GM19452 (cell line): Measurements from ENCODE around the gene EML4.
"Not testable (repeated sequence)": the region's sequence is repeated elsewhere in the genome, so short reads cannot be mapped to it uniquely, and the experiment has no call there.

Experiments used
- ATAC-seq: cut with Tn5 transposase; IDR thresholded peaks from one replicate; pipeline ENCODE4 v1.9.1; 2021; ENCODE audit not compliant: unreplicated experiment

Gene EML4, protein sequence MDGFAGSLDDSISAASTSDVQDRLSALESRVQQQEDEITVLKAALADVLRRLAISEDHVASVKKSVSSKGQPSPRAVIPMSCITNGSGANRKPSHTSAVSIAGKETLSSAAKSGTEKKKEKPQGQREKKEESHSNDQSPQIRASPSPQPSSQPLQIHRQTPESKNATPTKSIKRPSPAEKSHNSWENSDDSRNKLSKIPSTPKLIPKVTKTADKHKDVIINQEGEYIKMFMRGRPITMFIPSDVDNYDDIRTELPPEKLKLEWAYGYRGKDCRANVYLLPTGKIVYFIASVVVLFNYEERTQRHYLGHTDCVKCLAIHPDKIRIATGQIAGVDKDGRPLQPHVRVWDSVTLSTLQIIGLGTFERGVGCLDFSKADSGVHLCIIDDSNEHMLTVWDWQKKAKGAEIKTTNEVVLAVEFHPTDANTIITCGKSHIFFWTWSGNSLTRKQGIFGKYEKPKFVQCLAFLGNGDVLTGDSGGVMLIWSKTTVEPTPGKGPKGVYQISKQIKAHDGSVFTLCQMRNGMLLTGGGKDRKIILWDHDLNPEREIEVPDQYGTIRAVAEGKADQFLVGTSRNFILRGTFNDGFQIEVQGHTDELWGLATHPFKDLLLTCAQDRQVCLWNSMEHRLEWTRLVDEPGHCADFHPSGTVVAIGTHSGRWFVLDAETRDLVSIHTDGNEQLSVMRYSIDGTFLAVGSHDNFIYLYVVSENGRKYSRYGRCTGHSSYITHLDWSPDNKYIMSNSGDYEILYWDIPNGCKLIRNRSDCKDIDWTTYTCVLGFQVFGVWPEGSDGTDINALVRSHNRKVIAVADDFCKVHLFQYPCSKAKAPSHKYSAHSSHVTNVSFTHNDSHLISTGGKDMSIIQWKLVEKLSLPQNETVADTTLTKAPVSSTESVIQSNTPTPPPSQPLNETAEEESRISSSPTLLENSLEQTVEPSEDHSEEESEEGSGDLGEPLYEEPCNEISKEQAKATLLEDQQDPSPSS

DNA sequence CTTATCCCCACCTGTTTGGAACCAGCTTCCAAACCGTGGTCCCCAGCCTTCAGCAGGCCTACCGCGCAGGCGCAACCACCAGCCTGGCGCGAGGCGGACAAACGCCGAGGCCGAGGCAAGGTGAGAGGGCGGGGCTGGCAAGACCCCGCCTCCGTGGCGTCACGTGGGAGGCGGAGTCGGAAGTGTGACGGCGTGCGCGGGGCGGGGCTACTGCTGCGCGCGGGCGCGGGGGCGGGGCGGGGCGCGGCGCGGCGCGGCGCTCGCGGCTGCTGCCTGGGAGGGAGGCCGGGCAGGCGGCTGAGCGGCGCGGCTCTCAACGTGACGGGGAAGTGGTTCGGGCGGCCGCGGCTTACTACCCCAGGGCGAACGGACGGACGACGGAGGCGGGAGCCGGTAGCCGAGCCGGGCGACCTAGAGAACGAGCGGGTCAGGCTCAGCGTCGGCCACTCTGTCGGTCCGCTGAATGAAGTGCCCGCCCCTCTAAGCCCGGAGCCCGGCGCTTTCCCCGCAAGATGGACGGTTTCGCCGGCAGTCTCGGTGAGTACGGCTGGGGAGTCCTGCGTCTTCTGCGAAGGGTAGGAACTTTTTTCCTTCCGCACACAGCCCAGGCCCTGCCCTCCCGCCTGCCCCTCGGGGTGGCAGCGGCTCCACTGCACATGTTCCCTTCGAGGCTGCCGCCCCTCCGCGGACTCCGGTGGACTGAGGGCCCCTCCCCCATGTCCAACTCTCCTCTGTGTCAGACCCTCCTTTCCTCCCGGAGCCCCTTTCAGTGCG is at the start of gene EML4:
EML4 (plus strand) TSS at position 254 of the 774 bp plus-strand sequence; CDS start at position 513, 259 bp downstream.
- ATAC-seq, result peak; percentile 75

DNA sequence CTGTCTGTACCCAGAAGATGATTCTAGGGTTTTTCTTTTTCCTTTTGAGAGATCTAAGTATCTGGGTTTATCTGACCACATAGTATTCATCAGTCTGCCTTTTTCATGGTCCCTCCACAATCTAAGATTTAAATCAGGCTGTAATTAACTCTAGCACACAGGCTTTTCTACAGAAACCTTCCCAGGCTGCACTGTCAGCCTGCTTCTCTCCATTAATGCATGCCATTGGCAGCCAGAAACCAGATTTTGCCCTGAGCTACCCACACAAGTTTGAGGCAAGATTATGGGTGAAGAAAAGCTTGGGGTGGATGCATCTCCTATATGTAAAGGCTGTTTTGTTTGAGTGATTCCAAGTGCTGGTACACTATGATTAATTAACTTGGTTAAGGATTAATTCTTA is 45.7 kb upstream of the EML4 start:
- ATAC-seq, result no peak

DNA sequence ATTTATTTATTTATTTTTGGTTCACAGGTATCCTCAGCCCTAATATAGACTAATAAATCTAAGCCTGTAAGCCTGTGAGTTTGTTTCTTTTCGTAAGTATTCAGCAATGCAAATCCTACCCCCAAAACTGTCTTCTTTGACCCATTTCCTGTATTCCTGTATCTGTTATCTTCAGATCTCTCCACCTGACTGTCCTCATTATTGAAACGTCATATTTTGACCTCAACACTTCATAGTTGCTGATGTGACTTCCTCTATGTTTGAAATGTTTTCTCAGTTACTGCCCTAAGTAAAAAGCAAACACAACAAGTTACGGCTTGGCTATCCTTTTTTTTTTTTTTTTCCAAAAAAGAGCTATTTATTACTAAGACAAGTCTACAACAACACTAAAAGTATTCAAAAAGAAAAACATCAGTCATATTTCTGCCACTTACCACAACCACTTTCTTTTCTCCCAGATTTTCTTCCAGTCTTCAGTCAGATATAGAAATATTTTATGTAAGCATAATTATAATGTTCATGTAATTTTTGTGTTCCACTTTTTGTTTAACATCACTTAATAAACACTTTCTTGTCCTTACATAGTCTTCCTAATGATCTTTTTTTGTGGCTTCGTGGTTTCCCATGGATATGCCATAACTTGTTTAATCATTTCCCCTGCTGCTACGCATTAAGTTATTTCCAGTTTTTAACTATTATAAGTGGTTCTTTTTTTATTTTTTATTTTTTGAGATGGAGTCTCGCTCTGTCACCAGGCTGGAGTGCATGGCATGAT is 45.0 kb upstream of the EML4 start:
- peak; percentile 47 for ATAC-seq

DNA sequence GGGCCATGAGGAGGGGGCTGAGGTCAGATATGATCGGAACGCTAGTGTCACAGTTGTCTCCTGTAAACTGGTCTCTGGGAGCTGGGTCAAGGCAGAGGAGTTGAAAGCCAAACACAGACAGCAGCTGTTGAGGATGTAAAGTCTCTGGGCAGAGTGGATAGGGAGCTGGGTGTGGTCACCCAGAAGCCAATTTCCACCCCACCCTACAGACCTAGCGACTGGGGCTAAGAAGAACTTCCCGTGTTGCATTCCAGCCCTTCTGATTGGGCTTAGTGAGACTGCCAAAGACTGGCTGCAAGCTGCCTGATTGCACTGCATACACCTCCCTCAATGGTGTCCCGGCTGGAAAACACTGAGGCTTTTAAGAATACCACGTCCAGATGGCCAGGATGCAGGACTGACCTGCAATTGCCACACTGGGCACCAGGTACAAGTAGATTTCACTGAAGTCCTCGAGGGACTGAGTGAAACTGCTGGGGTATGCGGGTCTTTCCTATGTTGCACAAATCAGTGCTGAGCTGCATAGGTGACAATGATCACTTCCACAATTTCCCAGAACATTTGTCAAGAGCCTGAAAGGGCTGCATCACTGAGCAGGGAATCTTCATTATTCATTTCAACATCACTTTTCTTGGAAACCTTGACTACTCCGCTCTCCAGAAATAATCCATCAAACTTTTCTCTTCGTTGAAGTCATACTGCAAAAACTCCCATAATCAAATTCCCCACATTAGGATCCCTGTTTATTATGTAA is 43.1 kb upstream of the EML4 start:
- no peak for ATAC-seq

DNA sequence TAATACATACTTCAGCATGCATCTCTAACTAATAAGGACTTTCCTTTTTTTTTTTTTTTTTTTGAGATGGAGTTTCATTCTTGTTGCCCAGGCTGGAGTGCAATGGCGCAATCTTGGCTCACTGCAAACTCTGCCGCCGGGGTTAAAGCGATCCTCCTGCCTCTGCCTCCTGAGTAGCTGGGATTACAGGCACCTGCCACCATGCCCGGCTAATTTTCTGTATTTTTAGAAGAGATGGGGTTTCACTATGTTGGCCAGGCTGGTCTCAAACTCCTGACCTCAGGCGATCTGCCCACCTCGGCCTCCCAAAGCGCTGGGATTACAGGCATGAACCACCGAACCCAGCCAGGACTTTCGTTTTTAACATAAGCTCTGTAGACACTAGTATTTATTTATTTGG is 42.3 kb upstream of the EML4 start:
- not testable (repeated sequence) for ATAC-seq

DNA sequence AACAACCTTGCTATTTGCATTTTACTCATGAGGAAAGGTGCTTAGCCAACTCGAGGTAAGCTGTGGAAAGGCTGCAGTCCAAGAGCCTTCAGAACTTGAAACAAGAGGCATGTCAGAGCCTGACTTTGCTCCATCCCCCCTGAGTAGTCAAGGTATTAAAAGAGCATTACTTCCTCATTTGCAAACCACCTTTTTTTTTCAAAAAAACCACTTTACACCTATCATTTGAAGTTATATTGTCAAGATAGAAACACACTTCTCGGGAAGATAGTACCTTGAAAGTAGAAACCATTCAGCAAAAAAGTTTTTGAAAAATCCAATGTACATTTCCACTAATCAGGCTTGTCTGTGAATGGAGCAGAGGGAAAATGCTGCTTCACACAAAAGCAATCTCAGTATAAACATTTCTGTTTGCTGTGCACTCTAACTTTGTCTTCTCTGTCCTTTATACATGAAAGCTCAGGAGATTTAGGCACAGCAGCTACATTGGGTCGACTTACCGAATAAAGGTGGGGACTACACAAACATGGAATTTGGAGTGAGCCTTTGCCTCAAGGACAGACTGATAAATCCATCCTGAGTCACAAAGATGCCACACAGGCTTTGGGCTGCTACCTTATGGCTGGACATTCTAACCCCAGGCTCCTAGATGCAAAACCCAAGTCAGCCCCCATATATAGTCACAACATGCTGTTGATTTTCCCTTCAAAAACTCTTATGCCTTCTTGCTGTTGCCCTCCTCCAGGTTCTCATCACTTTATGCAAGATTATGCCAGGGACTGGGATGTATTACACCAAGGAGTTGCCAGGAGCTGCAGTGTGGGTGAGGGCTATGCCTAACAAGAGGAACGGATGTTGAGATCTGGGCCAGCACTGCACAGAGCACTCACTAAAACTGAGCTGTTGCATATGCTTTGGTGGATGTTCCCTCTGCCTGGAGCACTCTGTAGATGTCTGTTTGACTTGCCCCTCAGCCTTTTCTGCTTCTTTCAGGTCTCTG is 41.4 kb upstream of the EML4 start:
- peak; percentile 68 for ATAC-seq

DNA sequence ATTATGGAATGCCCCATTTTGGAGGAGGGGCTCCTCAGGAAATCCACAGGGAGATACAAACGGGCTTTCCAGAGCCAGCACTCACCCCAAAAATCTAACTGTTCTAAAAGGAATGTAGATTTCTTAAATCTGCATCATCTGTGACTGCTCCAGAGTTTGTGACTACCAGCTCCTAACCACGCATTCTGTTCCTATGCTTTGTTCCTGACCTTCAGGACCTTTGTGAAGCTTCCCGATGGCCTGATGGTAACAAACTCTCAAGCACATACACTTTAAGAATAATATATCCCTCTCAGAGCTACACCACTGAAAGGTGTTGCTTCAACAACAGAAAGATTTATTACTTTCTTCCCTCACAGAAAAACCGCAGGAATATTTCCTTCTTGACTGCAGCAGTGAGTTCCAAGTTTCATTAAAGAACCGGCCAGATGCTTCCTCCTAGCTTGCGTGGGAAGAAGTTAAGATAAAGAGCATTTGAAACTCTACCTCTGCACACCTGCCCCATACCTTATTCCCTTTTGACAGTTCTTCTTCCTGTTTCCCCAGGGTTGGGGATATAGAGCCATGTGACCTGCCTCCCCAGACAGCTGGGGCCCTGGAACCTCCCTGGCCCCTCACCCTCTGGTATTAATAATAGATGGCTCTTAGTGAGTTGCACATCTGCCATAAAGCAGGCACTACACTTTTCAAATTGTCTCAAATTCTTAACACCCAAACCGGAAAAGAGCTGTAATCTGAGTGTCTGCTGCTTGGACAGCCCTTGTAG is 40.2 kb upstream of the EML4 start:
- ATAC-seq, result no peak

DNA sequence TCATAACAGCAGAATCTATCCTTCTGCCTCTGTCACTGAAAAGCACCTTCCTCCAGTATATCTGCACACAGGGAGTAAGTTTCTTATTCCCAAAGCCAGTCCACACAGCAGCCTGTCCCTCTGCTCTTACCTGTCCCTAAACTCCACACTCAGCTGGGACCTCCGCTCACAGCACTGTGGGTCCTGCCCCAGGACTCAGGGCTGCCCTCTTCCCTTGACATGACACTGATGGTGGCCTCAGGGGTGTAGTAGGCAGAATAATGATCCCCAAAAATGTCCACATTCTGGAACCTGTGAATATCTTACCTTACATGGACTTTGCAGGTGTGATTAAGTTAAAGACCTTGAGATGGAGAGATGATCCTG is 39.7 kb upstream of the EML4 start:
- ATAC-seq, result no peak

DNA sequence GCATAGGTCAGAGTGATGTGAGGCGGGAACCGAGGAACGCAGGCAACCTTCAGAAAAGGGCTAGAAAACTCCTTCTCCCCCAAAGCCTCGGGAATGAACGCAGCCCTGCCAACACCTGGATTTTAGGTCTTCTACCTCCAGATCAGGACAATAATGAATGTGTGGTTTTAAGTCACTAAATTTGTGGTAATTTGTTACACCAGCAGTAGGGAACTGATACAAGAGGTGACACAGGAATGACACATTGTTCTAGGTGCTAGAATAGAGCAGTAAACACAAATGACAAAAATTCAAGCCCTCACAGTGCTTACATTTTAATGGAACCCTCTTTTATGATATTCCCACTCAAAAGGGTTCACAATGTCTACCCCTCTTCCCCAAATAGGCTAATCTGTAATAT is 39.2 kb upstream of the EML4 start:
- ATAC-seq, result no peak

DNA sequence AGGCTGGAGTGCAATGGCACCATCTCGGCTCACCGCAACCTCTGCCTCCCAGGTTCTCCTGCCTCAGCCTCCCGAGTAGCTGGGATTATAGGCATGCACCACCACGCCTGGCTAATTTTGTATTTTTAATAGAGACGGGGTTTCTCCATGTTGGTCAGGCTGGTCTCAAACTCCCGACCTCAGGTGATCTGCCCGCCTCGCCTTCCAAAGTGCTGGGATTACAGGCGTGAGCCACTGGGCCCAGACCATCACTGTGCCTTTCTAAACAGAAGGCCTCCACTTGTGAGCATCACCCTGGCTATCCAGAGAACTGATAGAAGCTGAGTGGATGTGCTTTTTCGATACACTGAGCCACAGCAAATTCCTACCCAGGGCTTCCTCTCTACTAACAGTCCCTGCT is 38.3 kb upstream of the EML4 start:
- ATAC-seq, result not testable (repeated sequence)

DNA sequence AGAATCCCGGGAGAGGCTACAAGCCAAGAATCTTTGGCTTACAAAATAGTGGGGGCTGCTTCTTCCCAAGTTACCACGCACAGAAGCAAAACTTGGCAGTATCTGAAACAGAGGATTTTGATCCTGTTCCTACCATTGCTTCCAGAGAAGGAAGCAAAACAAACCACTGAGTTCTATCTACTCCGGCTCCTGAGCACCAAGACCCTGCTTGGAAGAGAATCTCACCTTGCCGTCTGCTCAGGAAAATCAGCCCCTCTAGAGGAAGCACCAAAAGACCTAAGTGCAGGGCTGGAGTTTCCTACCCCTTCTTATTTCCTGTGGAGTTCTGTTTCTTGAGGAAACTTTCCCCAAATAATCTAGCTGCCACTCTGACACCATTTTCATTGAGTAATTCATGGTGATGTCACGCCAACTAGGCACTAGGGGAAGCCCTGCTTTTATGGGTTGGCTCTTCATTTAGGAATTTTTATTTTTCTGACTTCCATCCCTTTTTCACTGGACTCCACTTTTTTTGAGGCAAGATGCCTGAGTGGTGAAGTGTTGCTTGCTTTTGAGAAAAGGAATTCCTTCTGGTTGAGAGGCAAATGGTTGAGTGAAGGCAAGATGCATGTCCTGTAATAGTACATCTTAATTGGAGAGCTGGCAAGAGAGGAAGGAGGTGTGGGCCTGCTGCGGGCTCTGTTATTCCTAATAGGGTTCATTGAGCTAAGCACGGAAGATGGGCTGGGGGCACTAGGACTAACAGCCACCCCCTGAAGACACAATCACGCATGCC is 36.8 kb upstream of the EML4 start:
- ATAC-seq, result no peak

DNA sequence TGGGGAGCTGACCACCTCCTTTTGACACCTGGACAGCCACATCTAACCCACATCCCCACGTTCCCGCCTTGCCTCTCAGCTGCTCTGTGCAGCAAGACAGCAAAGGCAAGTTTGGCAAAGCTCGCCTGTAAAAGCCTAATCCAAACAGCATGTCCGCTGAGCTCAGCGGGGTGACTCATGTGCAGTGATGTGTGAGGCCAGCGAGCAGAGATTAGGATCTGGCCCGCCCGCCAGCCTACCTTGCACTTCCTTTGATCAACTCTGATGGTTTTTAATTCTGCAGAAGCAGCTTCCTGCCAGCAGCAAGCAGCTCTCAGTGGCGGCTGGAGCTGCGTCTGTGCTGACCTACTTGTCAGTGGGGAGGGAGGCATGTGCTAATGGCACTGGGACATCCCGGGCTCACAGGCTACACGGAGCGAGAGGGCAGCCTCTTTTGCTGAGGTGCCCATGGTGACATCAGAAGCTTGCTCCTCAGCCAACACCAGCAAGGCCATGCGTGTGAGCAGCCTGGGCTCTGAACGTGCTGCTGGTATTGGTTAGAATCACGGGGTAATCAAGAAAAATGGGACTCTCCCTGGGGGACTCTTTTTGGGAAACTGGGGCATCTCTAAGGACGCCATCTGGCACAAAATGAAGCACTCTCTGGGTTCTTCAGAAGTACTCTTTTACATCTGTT is 36.0 kb upstream of the EML4 start:
- peak; percentile 87 for ATAC-seq

DNA sequence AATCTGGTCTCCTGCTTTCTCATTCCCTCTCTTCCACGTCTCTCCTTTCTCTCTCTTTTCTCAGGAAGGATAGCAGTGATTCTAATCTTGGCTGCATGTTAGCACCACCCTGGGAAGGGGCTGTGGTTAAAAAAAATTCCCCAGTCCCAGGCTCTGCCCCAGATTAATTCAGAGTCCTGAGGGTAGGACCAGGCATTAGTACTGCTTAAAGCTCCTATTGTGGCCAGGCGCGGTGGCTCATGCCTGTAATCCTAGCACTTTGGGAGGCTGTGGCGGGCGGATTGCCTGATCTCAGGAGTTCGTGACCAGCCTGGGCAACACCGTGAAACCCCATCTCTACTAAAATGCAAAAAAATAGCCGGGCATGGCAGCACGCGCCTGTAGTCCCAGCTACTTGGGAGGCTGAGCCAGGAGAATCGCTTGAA is 35.4 kb upstream of the EML4 start:
- no peak for ATAC-seq

DNA sequence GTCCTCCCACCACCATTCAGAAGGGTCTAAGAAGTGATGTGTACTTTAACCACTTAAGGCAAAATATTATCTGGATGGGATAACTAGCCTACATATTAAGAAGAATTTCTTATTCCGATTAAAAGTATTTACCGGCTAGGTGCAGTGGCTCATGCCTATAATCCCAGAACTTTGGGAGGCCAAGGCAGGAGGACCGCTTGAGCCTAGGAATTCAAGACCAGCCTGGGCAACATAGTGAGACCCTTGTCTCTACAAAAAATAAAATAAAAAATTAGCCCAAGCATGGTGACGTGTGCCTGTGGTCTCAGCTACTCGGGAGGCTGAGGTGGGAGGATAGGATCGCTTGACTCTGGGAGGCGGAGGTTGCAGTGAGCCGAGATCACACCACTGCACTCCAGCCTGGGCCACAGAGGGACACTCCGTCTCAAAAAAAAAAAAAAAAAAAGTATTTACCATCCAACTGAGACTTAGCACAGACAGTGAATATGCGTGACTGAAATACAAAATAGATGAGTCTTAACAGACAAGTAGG is 34.7 kb upstream of the EML4 start:
- ATAC-seq, result not testable (repeated sequence)

DNA sequence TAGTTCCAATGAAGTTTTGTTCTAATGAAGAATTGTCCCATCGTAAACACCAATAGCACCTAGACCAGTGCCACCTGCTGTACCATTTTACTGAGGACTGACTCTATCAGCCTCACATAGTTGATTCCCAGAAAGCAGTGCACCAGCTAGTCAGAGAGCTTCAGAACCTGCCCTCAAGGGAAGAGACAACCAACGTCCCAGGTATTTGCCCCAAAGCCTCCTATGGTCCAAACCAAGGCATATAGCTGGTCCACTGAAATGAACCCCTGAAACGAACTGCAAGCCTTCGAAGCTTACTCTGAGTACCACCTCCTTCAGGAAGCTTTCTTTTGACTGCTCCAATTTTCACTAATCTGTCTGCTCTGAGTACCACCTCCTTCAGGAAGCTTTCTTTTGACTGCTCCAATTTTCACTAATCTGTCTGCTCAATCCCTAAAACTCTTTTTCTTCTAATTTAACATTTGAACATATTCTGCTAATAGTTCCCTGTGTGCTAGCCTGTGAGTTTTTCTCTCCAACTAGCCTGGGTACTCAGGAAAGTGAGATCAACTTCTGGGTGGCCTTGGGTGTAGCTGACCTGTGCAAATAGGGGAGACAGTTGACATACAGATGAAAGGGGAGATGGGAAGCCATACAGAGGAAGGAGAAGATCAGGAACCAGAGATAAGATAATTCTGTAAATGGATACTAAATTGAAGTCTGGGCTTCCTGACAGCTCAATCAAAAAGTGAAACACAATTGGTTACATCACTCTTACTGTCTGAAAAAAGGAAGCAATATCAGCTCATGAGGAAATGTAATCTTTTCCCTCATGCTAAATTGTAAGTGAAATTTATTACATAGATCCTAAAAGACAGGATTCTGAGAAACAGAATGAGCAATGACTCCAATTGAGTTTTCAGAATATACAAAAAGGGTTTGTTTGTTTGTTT is 33.5 kb upstream of the EML4 start:
- ATAC-seq, result no peak
